A673 (cell line): ENCODE results near the gene ETS2. TPM values are rescaled to one million over a fixed set of nuclear protein-coding genes. Genes with fewer than 3 reads are reported as not detected.
A peak's percentile ranks its signal among the peaks of the same experiment; 100 is the strongest.

ENCODE experiments used
- BruUV-seq: library from RNA; stranded (reverse); fragments of 400-500 nt; replicated peaks from 2 replicates; lab custom pipeline; 2021; lab: Mats Ljungman, UMichigan
- CTCF ChIA-PET: fragments of 300-600 bp; sonication (Branson Sonifier 250); formaldehyde crosslinking; loops from one replicate; lab custom pipeline; 2022; ENCODE audit warnings: antibody characterized with exemption; lab: Charles Lee
- POLR2A ChIA-PET: fragments of 300-600 bp; sonication (Branson Sonifier 250); formaldehyde crosslinking; loops from one replicate; lab custom pipeline; 2022; ENCODE audit warnings: antibody characterized with exemption; ENCODE audit not compliant: low non-redundant PET; lab: Charles Lee
- DNase-seq: peaks from one replicate; pipeline ENCODE4 v3.0.0-alpha.2; 2015; ENCODE audit warnings: low spot score
- H3K27ac ChIP-seq: fragments of 200-600 bp; sonication (generic); 2 replicates; pipeline ENCODE4 v1.5.1; 2016; ENCODE audit warnings: mixed run types, low read depth, mild to moderate bottlenecking, mixed read lengths, antibody characterized with exemption, low read length; ENCODE audit not compliant: poor library complexity, severe bottlenecking
- H3K27me3 ChIP-seq: fragments of 200-600 bp; sonication (generic); replicated peaks from 2 replicates; pipeline ENCODE4 v1.6.1; 2017; ENCODE audit warnings: mixed run types, low read depth, mild to moderate bottlenecking, mixed read lengths, antibody characterized with exemption, low read length; ENCODE audit not compliant: insufficient read depth, poor library complexity
- H3K36me3 ChIP-seq: fragments of 200-600 bp; sonication (generic); 2 replicates; pipeline ENCODE4 v1.6.1; 2016; ENCODE audit warnings: mixed run types, mild to moderate bottlenecking, mixed read lengths, antibody characterized with exemption, low read length; ENCODE audit not compliant: insufficient read depth, poor library complexity, severe bottlenecking
- H3K4me1 ChIP-seq: fragments of 200-600 bp; sonication (generic); 2 replicates; pipeline ENCODE4 v1.6.1; 2017; ENCODE audit warnings: mixed run types, mild to moderate bottlenecking, mixed read lengths, antibody characterized with exemption, low read length; ENCODE audit not compliant: insufficient read depth, poor library complexity, severe bottlenecking
- H3K4me3 ChIP-seq: fragments of 200-600 bp; sonication (generic); 2 replicates; pipeline ENCODE4 v1.5.1; 2016; ENCODE audit warnings: low read depth, mixed run types, mild to moderate bottlenecking, mixed read lengths, low read length; ENCODE audit not compliant: poor library complexity, severe bottlenecking
- H3K9me3 ChIP-seq: fragments of 200-600 bp; sonication (generic); 2 replicates; pipeline ENCODE4 v1.6.1; 2016; ENCODE audit warnings: mixed run types, low read depth, mild to moderate bottlenecking, mixed read lengths, antibody characterized with exemption, low read length; ENCODE audit not compliant: poor library complexity, severe bottlenecking
- EZH2 ChIP-seq: fragments of 200-600 bp; sonication (generic); IDR thresholded peaks from 2 replicates; pipeline ENCODE4 v1.6.1; 2017; ENCODE audit warnings: borderline replicate concordance, low read depth, mild to moderate bottlenecking, mixed read lengths, antibody characterized with exemption, low read length; ENCODE audit not compliant: poor library complexity, severe bottlenecking
- intact Hi-C: fragments of 100-400 bp; cut with micrococcal nuclease; formaldehyde crosslinking; loops from one replicate; pipeline ENCODE4 v1.10.0; 2022; ENCODE audit not compliant: unreplicated experiment
- total RNA-seq: library from RNA; stranded (reverse); gene quantifications from 2 replicates; pipeline ENCODE4 v1.2.3, GENCODE V29; 2021
- TF ChIP-seq, protein P1 (sequence below): fragments of 300-800, 200-600 bp; sonication (generic); conservative IDR thresholded peaks from 2 replicates; pipeline ENCODE4 v1.5.1; 2017; ENCODE audit warnings: low read depth, mild to moderate bottlenecking, antibody characterized with exemption, low read length, moderate library complexity, mixed read lengths

The ETS2 gene
- total RNA-seq, 1 experiment from 2014 or later, result 45.6 TPM

GRCh38 chr21:38810034-38810825, 4.5 kb downstream of the ETS2 start:
- CTCF ChIA-PET, result no interaction called here
- Histone ChIP-seq H3K27me3 (no peaks in the 10 kb centered on the region), H3K36me3 (peaks cover 23% of the 10 kb centered on the region), H3K27ac (no peak overlapping the region), H3K4me3 (no peak overlapping the region), H3K4me1 (peaks cover 58% of the 10 kb centered on the region), H3K9me3 (no peaks in the 10 kb centered on the region)
- TF ChIP-seq, protein P1, sequence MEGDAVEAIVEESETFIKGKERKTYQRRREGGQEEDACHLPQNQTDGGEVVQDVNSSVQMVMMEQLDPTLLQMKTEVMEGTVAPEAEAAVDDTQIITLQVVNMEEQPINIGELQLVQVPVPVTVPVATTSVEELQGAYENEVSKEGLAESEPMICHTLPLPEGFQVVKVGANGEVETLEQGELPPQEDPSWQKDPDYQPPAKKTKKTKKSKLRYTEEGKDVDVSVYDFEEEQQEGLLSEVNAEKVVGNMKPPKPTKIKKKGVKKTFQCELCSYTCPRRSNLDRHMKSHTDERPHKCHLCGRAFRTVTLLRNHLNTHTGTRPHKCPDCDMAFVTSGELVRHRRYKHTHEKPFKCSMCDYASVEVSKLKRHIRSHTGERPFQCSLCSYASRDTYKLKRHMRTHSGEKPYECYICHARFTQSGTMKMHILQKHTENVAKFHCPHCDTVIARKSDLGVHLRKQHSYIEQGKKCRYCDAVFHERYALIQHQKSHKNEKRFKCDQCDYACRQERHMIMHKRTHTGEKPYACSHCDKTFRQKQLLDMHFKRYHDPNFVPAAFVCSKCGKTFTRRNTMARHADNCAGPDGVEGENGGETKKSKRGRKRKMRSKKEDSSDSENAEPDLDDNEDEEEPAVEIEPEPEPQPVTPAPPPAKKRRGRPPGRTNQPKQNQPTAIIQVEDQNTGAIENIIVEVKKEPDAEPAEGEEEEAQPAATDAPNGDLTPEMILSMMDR, result no peak
- TF ChIP-seq EZH2, result no peak
- POLR2A ChIA-PET, result interaction anchor here (0.5 kb wide), 1 partner anchor 175 kb away, joined by 3 read pairs; no protein-coding TSS in a partner anchor
- DNase-seq, result no peak
- intact Hi-C loops, result no loop called here
- no TSS peak for BruUV-seq

DNA sequence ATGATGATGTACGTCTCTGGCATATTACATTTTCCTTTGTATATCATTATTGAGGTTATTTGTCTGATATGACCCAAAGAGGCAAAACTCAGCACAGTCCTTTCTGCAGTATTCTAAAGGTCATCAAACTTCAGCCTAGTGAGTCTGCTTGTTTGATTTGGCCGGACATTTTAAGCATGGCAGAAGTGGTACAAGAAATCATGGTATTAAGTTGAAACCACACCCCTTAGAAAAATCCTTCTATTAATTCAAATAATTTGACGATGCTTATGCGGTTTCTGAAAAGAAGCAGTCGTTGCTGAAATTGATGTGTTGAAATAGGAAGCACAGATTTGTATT, 5.1 kb downstream of the ETS2 start:
- H3K36me3 ChIP-seq, result peaks cover 25% of the 10 kb centered on the region
- no peak for DNase-seq
- intact Hi-C loops, result no loop called here
- H3K4me3 ChIP-seq, result no peak overlapping the region
- no peaks in the 10 kb centered on the region for H3K9me3 ChIP-seq
- ChIA-PET POLR2A (no interaction called here), CTCF (no interaction called here)
- H3K27ac ChIP-seq, result no peak overlapping the region
- H3K27me3 ChIP-seq, result no peaks in the 10 kb centered on the region
- TF ChIP-seq, protein P1, result no peak
- TF ChIP-seq EZH2, result no peak
- no TSS peak for BruUV-seq
- H3K4me1 ChIP-seq, result peaks cover 58% of the 10 kb centered on the region

DNA sequence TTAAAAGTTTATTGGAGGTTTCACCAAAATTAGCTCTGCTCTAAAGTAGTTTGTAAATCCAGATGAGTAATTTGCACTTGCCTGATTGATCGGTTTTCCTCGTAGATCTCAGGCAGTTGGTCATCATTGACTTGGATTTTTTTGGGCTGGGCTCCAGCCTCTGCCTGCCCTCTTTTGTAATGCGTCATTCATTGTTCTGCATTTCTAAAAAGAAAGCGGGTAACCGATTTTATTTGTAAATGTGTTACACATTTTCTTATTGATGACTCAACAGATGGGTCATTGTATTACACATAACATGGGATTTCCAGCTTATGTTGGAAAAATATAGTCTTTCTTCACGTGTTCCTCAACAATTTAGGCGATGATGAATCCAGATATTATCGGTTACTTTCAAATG, 5.5 kb downstream of the ETS2 start:
- H3K27ac ChIP-seq, result peak overlapping the region; percentile 45
- peaks cover 28% of the 10 kb centered on the region for H3K36me3 ChIP-seq
- CTCF ChIA-PET, result no interaction called here
- no TSS peak for BruUV-seq
- intact Hi-C loops, result no loop called here
- peaks cover 58% of the 10 kb centered on the region for H3K4me1 ChIP-seq
- H3K27me3 ChIP-seq, result no peaks in the 10 kb centered on the region
- TF ChIP-seq, protein P1, result no peak
- TF ChIP-seq EZH2, result no peak
- no peaks in the 10 kb centered on the region for H3K9me3 ChIP-seq
- POLR2A ChIA-PET, result no interaction called here
- DNase-seq, result peak; percentile 18
- H3K4me3 ChIP-seq, result no peak overlapping the region
